GM21576 (cell line): Measurements from ENCODE around the gene BLCAP.
A peak's percentile ranks its signal among the peaks of the same experiment; 100 is the strongest.
"Not testable (repeated sequence)": the region's sequence is repeated elsewhere in the genome, so short reads cannot be mapped to it uniquely, and the experiment has no call there.

Experiments used
- ATAC-seq: cut with Tn5 transposase; IDR thresholded peaks from one replicate; pipeline ENCODE4 v1.9.1; 2021; ENCODE audit warnings: mild to moderate bottlenecking, moderate library complexity; ENCODE audit not compliant: unreplicated experiment

The BLCAP gene, protein sequence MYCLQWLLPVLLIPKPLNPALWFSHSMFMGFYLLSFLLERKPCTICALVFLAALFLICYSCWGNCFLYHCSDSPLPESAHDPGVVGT

GRCh38 chr20:37527638-37528445, at the start of gene BLCAP:
Gene BLCAP (minus strand): TSS chr20:37527876. CDS start chr20:37519174, 8,702 bp downstream.
- ATAC-seq = peak; percentile 74

GRCh38 chr20:37577436-37577835, 49.8 kb upstream of the BLCAP start:
- ATAC-seq = not testable (repeated sequence)

- no peak for ATAC-seq
These were observed 49.2 kb upstream of the BLCAP start for GRCh38 chr20:37576911-37577310.

DNA sequence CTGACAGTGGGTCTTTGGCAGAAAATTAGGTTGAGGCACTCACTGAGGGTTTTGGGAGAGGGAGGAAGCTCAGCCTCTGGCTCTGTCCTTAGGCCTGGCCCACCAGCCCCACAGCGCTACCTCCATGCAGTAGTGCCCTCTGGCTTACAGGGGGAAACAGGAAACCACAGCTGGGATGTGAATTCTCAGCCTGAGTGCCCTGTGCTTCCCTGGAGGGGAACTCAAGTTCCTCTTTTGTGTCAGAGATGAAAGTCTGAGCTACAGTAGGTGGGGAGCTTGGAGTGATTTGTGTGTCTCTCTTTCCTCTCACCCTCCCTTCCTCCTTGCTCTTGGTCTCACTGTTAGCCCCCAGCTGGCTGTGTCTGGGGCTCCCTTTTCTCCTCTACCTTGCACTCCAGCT, 48.2 kb upstream of the BLCAP start:
- no peak for ATAC-seq

- ATAC-seq = no peak
These were observed 46.7 kb upstream of the BLCAP start for GRCh38 chr20:37574199-37574890.

GRCh38 chr20:37573626-37574198, 46.0 kb upstream of the BLCAP start:
- ATAC-seq = no peak

GRCh38 chr20:37571033-37571432, 43.4 kb upstream of the BLCAP start:
- no peak for ATAC-seq

DNA sequence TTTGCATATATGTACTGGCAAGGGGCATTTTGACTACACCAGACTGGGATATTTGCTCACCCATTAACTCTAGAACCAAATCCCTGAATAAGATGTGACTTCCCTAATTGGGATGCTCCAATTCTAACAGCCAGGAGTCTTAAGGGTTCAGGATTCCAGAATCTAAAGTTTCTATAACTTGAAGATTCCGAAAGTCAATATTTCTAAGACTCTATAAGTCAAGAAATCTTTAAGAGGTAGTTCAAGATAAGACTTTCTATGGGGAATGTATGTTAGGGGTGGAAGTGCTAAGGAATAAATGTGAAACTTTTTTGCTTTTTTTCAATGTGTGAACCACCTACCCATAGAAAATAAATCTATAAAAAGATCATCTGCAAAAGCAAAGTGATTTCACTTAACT, 42.7 kb upstream of the BLCAP start:
- no peak for ATAC-seq

DNA sequence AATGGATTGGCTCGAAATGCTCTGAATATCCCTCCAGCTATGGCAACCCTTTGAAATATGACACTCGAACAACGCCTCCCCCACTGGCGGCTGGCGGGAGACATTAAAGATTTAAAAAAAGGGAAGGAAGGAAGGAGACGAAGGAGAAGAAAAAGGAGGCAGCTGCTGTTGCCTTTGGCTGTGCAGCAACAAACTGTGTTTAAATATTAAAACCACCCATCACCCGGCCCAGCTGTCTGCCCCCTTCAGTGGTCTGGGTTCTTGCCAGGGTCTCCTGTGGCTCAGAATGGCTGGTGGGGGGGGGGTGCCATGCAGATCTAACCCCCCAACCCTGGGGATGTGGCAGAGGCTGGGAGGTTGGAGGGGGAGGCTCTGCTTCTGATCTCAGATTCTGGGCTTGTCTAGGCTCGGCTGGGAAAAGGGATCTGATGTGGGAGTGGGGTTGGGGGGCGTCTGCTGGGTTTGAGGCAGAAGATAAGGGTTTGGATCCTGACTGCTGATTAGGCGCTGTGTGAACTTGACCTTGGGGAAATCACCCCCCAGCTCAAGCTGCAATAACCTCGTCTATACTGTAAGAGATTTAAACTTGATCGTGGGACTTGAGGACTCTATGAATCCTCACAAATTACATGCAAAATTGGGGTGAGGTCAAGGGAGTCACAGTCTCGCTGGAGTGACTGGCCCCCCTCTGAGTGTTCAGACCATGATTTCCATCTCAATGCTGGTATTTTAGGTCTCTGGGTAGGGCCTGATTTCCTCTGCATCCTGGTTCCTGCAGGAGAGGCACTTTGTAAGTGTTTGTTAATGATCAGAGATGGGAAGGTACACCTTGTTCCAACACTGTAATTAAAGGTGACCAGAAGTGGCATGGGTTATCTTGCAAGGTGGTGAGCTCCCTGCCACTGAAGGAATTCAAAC, 40.3 kb upstream of the BLCAP start:
- ATAC-seq = no peak

- no peak for ATAC-seq
These were observed 39.6 kb upstream of the BLCAP start for GRCh38 chr20:37567331-37567665.

GRCh38 chr20:37566590-37567330, 39.1 kb upstream of the BLCAP start:
- no peak for ATAC-seq

DNA sequence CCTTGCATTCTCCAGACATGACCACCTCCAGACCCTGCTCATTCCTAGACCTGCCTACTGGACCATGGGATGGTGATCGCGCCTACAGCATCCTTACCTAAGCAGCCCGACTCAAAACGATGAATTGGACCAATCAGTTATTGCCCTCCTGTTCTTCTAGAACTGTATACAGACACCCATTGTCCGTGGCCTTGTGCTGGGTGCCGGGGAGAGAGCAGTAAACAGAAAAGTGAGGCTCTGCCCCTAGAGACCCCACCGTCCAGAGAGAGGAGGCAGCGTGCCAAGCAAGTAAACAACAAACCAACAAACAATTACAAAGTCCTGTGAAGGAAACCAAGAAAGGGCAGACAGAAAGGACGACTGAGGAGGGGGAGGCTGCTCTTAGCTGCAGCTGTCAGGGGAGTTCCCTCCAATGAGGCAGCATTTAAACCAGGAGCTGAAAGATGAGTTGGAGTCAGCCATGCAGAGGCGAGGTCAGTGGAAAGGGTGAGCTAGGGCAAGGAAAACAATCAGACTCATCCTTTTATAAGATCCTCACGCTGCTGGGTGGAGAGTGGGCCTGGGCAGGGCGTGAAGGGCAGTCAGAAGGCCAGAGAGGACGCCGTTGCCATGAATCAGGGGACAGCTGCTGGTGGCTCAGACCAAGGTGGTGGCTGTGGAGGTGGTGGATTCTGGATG, 37.6 kb upstream of the BLCAP start:
- ATAC-seq = no peak

DNA sequence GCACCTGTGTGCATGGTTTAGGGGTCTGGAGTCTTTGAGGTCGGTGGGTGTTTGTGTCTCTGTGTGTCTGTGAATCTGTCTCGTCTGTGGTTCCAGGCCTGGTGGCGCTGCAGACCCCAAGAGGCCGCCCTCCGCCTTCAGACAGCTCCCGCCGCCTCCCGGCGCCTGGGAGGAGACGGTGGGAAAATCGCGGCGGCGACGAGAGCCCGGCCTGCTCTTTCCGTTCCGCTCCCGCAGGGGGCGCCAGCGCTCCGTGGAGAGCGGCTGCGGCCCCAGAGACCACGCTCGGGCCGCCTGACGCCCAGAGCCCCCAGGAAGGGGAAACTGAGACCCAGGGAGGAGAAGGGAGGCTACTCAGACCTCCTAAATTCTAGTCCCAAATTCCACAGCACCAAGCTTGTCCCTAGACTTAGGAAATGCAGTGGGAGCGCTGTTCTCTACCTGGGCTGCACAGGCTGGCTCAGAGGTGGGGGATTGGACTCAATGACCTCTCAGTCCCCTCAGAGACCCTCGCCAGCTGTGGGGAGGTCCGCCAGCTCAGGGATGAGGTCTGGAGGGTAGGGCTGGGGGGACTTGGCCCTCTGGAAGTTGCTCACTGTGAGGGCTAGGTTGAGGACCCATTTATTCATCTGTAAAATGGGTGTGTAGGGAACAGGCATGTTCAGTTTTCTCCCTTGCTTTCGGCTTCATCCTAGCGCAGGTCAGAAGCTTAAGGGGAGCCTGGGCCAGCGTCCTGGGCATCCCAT, 36.9 kb upstream of the BLCAP start:
- no peak for ATAC-seq

GRCh38 chr20:37564016-37564387, 36.3 kb upstream of the BLCAP start:
- ATAC-seq = no peak

DNA sequence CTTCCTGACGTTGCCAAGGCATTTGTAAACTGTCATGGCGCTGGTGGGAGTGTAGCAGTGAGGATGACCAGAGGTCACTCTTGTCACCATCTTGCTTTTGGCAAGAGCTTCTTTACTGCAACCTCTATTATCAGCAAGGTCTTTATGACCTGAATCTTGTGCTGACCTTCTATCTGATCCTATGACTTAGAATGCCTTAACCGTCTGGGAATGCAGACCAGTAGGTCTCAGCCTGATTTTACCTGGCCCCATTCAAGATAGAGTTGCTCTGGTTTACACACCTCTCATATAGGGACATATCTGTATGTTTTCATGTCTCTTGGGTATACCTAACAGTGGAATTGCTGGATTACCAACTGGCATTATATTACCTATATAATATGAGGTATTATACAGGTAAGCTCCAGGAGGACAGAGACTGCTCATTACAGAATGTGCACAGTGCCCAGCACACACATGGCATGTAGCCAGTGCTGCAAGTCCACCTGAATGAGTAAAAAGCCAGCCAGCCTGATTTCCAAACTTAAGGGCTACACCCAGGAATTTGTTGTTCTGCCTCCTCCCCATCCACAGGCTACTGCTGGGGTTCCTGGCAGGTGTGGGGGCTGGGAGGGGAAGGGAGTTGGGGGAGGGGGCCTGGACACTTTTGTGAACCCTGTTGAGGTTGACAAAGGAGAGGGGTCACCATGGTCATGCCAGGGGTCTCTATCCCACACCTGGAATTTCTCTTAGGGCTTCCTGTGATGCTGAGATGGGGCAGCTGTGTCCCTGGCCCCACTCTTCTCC, 35.2 kb upstream of the BLCAP start:
- ATAC-seq = no peak

DNA sequence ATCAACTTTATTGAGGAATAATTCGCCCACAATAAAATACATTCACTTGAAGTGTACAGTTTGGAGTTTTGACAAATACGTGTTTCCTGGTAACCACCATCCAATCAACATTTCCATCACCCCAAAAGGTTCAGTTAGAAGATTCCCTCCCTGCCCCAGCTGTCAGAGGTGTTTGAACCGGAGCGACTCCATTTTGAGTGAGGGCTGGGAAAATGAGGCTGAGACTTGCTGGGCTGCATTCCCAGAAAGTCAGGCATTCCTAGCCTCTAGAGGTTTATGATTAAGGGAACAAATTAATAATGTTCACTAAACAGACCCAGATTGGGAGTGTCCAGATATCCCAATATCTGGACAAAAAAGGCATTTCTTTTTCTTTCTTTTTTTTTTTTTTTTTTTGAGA, 33.0 kb upstream of the BLCAP start:
- no peak for ATAC-seq

- no peak for ATAC-seq
These were observed 31.8 kb upstream of the BLCAP start for GRCh38 chr20:37559312-37560027.

GRCh38 chr20:37558779-37559178, 31.1 kb upstream of the BLCAP start:
- no peak for ATAC-seq
